DOHH2 (cell line): Measurements from ENCODE around the gene PTPRZ1.

Experiments
- EZH2phosphoT487 ChIP-seq: fragments of 200-600 bp; sonication (generic); IDR thresholded peaks from 2 replicates; pipeline ENCODE4 v1.6.1; 2017; ENCODE audit warnings: borderline replicate concordance, mild to moderate bottlenecking, antibody characterized with exemption, low read length, moderate library complexity, mixed read lengths
- TF ChIP-seq, protein P1 (sequence below): fragments of 200-600 bp; sonication (generic); IDR thresholded peaks from one replicate; pipeline ENCODE4 v1.5.1; 2014; ENCODE audit warnings: antibody characterized with exemption, mild to moderate bottlenecking, low read depth, low read length; ENCODE audit not compliant: poor library complexity, severe bottlenecking

DNA sequence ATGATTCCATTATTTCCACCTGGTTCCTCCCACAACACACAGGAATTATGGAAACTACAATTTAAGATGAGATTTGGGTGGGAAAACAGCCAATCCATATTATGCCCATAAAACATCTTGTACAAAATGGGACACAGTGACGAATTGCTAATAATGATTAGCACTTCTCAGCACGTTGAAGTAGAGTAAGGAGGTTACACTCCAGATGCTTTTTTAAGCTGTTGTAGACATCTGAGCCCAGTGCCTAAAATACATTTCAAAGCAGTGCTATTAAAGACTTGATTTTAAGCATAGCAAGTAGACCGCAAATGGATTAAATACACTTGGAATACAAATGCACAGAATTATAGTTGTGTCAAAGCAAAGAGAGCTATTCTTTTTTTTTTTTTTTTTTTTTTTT is 165.2 kb downstream of the PTPRZ1 start:
- TF ChIP-seq, protein P1, sequence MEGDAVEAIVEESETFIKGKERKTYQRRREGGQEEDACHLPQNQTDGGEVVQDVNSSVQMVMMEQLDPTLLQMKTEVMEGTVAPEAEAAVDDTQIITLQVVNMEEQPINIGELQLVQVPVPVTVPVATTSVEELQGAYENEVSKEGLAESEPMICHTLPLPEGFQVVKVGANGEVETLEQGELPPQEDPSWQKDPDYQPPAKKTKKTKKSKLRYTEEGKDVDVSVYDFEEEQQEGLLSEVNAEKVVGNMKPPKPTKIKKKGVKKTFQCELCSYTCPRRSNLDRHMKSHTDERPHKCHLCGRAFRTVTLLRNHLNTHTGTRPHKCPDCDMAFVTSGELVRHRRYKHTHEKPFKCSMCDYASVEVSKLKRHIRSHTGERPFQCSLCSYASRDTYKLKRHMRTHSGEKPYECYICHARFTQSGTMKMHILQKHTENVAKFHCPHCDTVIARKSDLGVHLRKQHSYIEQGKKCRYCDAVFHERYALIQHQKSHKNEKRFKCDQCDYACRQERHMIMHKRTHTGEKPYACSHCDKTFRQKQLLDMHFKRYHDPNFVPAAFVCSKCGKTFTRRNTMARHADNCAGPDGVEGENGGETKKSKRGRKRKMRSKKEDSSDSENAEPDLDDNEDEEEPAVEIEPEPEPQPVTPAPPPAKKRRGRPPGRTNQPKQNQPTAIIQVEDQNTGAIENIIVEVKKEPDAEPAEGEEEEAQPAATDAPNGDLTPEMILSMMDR, result no peak
- TF ChIP-seq EZH2phosphoT487, result no peak
